GM18520 (cell line): Measurements from ENCODE around the gene PLPPR3.

Source experiments
- ATAC-seq: cut with Tn5 transposase; IDR thresholded peaks from one replicate; pipeline ENCODE4 v1.9.1; 2021; ENCODE audit not compliant: unreplicated experiment

The PLPPR3 gene

GRCh38 chr19:810077-810855 is 11.5 kb downstream of the PLPPR3 start:
- ATAC-seq: no peak

DNA sequence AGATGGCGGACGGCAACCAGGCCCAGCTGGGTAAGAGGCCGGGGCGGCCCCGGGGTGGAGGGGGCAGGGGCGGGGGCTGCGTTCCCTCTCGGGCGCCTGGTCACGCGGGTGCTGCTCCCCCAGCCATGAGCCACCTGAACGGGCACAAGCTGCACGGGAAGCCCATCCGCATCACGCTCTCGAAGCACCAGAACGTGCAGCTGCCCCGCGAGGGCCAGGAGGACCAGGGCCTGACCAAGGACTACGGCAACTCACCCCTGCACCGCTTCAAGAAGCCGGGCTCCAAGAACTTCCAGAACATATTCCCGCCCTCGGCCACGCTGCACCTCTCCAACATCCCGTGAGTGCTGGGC is 13.4 kb downstream of the PLPPR3 start:
- no peak for ATAC-seq

DNA sequence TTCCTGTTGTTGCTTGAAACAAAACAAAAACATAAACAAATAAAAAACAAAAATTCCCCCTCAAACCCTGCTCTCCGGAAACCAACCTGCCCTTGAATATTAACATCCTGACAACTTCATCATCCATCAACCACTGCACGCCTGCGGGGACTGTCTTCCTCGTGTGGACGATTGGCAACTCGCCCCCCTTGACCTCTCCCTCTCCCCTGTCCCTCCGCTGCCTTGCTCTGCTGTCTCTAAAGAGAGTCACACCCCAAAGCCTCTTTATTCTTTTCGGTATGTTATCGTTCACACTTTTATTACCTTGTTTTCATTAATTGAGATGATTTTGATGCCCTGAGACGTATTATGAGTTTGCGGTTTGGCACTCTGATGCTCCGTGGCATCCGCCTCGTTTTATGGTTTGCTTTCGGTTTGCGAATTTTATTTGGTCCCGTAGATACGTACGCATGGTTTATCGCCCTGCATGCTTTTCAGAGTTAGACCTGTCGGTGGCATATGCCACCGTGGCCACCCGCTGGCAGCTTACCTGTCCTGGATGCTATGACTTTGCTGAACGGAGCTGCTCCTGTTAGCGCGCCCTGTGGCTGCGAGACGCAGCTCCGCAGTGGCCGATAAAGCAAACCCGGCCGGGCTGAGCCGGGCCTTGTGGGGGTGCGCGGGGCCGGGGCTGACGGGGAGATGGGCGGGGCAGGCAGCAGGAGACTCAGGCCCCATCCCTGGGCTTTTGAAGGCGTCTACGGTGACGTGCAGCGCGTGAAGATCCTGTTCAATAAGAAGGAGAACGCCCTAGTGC is 13.9 kb downstream of the PLPPR3 start:
- ATAC-seq: no peak

DNA sequence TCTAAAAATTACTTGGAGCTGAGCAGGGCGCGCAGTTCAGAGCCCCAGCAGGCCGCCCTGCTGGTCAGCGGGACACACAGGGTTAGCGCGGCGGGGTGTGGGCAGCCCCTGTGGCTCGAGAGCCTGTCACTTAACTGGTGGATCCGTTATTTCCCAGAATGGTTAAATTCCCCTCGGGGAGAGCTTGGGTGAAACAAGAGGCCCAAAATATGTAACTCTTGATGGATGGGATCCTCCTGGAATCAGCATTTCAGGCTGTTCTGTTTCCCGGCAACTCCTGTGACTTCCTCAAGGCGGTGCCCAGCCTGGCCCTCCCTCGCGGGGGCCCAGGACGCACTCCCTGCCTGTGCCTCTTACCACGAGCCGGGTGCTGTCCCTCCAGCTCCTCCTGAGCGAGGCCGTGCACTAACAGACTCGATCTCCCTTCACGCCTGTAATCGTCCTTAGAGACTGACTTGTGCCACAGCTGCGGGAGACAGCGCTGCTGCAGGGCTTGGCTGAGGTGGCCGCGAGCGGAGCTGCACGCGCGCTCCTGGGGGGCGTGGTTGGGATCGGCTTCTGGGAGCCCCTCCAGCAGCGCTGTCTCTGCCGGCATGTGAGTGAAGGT is 14.8 kb downstream of the PLPPR3 start:
- ATAC-seq: no peak

DNA sequence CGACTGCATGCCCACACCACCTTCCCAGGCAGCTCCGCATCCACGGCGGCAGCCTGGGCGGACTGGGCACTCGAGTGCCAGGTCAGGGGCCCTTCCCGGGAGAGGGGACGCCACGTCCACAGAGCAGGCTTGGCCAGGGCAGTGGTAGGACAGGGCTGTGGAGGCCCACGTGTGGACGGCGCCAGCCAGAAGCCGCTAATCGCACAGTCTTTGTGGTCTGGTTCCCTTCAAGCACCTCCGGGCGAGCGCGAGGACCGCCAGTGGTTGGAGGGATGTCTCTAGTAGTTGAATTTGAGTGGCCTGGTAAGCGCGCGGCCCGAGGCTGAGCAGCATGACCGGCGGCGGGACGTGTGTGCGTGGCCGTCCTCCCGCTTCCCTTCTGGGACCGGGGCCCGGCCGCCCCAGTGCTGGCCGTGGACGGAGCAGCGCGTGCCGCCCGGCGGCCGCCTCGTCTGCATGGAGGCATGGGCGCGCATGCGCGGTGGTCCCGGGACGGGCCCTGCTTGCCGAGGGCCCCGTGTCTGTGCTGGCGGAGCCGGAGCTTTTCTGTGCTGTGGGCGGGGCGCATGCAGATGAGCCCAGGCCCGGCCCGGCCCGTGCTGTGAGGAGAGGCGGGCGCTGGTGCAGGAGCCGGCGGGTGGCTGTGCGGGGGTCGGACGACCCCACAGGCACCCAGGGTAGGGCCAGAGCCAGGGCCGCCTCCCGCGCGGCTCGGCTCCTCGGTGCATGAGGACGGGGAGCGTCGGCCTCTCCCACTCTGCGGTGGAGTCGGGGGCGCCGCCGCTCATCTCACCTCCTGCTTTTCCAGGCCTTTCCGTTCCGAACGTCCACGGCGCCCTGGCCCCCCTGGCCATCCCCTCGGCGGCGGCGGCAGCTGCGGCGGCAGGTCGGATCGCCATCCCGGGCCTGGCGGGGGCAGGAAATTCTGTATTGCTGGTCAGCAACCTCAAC is 15.9 kb downstream of the PLPPR3 start:
- no peak for ATAC-seq

- no peak for ATAC-seq
Observed at GRCh38 chr19:805166-805551, 16.6 kb downstream of the PLPPR3 start.

GRCh38 chr19:804419-805165 is 17.2 kb downstream of the PLPPR3 start:
- ATAC-seq: no peak

GRCh38 chr19:803686-804418 is 17.9 kb downstream of the PLPPR3 start:
- ATAC-seq: no peak

GRCh38 chr19:803099-803561 is 18.6 kb downstream of the PLPPR3 start:
- no peak for ATAC-seq

GRCh38 chr19:802498-803098 is 19.2 kb downstream of the PLPPR3 start:
- no peak for ATAC-seq

DNA sequence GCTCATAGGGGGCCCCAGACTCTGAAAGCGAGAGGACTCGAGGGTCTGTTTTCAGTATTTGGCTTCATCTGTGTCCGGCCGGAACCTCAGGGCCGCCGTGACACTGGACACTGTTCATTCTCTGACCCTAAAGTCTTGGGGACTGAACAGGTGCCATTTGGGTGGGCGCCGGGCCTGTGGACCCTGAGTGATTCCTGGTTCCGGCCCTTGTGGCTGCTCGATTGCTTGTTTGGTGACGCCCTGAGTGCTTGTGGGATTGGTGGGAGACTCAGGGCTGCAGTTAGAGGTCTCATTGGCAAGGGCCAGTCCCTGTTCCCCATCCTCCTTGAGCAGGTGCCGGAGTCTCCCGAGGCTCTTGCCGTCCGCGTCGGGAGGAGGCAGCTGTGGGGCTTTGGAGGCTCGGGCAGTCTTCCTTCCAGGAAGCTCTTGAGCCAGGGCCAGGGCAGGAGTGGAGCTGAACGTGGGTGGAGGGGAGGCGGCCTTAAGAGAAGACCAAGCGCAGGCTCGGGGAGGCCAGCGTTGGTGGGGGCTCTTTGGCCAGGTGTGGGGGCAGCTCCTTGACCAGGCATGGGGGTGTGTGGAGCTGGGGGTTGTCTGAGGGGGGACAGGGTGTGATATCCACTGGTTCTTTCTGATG is 19.8 kb downstream of the PLPPR3 start:
- no peak for ATAC-seq

GRCh38 chr19:801030-801860 is 20.5 kb downstream of the PLPPR3 start:
- no peak for ATAC-seq

DNA sequence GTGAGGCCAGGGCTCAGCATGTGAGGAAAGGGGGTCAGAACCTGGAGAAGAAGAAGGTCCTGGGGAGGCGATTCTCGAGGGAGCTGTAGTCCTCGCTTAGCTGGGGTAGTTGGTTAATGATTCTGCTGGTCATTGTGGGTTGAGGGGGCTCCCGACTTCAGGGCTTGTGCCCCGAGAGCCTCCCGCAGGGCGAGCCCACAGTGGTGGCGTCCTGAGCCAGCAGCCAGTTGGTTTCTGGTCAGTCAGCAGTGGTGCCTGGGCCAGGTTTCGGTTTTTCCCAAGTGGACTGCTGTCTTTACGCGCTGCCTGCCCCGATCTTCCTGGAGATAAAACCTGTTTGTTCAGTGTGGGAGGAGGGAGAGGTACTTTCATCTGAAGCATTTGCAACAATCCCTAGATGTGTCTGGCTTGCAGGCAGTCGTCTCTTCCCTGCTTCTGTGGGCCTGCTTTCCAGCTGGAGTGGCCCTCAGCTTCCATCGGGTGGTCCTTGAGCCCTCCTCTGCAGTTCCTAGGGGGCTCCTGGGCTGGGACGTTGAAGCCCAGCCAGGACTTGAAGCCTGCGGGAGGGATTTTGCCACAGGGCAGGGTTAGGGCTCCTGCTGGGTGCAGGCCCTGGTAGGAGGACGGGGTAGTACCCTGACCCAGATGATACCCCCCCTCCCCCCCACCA is 21.3 kb downstream of the PLPPR3 start:
- ATAC-seq: no peak

- no peak for ATAC-seq
Observed at GRCh38 chr19:799076-799881, 22.5 kb downstream of the PLPPR3 start.

- no peak for ATAC-seq
Observed at GRCh38 chr19:798415-799075, 23.2 kb downstream of the PLPPR3 start.
